Mesothelial cell of epicardium (in vitro differentiated cells): ENCODE data around the gene CFP. TPM values are rescaled to one million over a fixed set of nuclear protein-coding genes. Genes with fewer than 3 reads are reported as not detected.
"Not testable (repeated sequence)": the region's sequence is repeated elsewhere in the genome, so short reads cannot be mapped to it uniquely, and the experiment has no call there.

Experiments
- DNase-seq, 2 experiments: peaks; one replicate each; pipeline ENCODE4 v3.0.0; 2021; ENCODE audit warnings: low spot score in 2 of 2; ENCODE audit not compliant: unreplicated experiment in 2 of 2
- H3K27ac Mint-ChIP-seq: 2 replicates; pipeline ENCODE4 v1.8.0; 2021; ENCODE audit warnings: mixed read lengths
- H3K27me3 Mint-ChIP-seq: 2 replicates; pipeline ENCODE4 v1.8.0; 2021; ENCODE audit warnings: low read depth, mixed read lengths
- H3K36me3 Mint-ChIP-seq: 2 replicates; pipeline ENCODE4 v1.8.0; 2021; ENCODE audit warnings: mixed read lengths
- H3K4me1 Mint-ChIP-seq: 2 replicates; pipeline ENCODE4 v1.8.0; 2021; ENCODE audit warnings: mixed read lengths
- H3K4me3 Mint-ChIP-seq: 2 replicates; pipeline ENCODE4 v1.8.0; 2021; ENCODE audit warnings: mild to moderate bottlenecking, moderate library complexity, mixed read lengths
- H3K9me3 Mint-ChIP-seq: 2 replicates; pipeline ENCODE4 v1.8.0; 2021; ENCODE audit warnings: mixed read lengths
- total RNA-seq: library from RNA; stranded (reverse); gene quantifications from 3 replicates; pipeline ENCODE4 v1.2.1, GENCODE V29; 2021
- TF ChIP-seq, protein P1 (sequence below): fragments of 200-600 bp; sonication (generic); IDR thresholded peaks from one replicate; pipeline ENCODE4 v1.5.0; 2021; ENCODE audit warnings: antibody characterized with exemption; ENCODE audit not compliant: unreplicated experiment

CFP gene
- 0.97 to 1.2 TPM (median 0.99 TPM) in 3 replicates for total RNA-seq

DNA sequence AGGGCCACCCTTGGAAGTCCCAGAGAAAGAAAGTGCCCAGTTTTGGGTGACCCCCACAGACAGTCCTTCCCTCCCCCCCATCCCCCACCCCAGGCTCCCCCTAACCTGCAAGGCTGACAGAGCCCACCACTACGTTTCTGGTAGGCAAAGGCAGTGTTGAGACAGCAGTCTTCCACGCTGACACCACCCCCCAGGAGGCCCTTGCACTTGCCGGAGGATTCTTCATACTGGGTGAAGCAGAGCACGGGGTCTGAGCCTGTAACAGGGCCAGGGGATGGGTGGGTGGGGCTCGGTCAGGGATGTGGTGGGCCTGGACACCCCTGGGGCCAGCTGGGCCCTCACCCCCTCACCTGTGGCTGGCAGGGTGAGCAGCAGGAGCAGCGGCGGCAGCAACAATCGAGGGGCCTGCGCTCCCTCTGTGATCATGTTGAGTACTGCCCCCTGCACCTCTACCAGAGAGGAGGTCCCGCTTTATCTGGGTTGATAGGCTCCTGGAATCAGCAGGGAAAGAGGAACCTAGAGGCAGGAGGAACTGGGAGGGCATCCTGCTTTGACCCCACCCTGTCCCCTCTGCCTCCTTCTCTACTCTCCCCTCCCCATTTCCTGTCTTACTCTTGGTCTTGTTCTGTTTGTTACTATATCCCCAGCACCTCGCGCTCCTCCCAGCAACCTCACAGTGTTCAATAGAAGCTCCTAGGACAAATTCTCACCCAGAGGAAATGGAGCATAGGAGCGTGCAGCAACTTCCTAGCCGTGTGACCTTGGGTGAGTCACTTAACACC lies at the start of gene CFP:
Gene CFP, minus strand, starts transcription at position 512 of the 782 bp plus-strand sequence. Its CDS starts 86 bp downstream, at position 426.
- Mint-ChIP-seq H3K36me3 (no peaks in the 10 kb centered on the region), H3K4me1 (no peaks in the 10 kb centered on the region), H3K27ac (no peak within 1 kb of the TSS), H3K4me3 (no peak within 1 kb of the TSS), H3K27me3 (peaks cover 3% of the 10 kb centered on the region), H3K9me3 (peaks cover 10% of the 10 kb centered on the region)
- no peak for DNase-seq
- TF ChIP-seq, protein P1, sequence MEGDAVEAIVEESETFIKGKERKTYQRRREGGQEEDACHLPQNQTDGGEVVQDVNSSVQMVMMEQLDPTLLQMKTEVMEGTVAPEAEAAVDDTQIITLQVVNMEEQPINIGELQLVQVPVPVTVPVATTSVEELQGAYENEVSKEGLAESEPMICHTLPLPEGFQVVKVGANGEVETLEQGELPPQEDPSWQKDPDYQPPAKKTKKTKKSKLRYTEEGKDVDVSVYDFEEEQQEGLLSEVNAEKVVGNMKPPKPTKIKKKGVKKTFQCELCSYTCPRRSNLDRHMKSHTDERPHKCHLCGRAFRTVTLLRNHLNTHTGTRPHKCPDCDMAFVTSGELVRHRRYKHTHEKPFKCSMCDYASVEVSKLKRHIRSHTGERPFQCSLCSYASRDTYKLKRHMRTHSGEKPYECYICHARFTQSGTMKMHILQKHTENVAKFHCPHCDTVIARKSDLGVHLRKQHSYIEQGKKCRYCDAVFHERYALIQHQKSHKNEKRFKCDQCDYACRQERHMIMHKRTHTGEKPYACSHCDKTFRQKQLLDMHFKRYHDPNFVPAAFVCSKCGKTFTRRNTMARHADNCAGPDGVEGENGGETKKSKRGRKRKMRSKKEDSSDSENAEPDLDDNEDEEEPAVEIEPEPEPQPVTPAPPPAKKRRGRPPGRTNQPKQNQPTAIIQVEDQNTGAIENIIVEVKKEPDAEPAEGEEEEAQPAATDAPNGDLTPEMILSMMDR = no peak

DNA sequence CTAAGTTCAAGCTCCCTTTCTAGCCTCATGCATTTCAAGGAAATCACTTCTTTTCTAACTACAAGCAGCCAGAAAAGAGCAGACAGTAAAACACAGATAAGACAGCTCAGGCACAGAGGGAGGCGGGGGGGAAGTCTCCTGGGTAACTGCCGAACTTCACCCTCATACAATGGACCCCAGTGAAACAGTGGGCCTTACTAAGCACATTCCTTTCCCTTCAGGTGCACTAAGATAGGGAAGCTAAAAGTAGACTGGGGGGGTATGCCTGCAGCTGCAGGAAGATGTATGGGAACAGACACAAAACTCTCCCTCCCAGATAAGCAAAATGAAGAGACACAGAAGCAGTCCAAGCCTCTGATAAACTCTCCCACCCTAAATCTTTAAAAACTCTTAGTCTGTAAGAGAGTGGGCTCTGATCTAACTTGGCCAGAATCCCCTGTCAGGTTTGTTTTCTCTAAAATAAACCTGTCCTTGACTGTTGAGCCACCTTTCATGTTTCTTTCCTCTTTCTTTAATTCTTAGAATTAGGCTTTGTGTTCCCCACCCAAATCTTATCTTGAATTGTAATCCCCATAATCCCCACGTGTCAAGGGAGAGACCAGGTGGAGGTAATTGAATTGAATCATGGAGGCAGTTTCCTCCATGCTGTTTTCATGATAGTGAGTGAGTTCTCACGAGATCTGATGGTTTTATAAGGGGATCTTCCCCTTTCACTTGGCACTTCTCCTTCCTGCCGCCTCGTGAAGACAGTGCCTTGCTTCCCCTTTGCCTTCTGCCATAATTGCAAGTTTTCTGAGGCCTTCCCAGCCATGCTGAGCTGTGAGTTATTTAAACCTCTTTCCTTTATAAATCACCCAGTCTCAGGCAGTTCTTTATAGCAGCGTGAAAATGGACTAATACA lies 46.5 kb upstream of the CFP start:
- not testable (repeated sequence) for DNase-seq, H3K4me1 Mint-ChIP-seq, H3K27ac Mint-ChIP-seq, H3K4me3 Mint-ChIP-seq, H3K27me3 Mint-ChIP-seq, H3K36me3 Mint-ChIP-seq
- peaks cover 39% of the 10 kb centered on the region for H3K9me3 Mint-ChIP-seq

DNA sequence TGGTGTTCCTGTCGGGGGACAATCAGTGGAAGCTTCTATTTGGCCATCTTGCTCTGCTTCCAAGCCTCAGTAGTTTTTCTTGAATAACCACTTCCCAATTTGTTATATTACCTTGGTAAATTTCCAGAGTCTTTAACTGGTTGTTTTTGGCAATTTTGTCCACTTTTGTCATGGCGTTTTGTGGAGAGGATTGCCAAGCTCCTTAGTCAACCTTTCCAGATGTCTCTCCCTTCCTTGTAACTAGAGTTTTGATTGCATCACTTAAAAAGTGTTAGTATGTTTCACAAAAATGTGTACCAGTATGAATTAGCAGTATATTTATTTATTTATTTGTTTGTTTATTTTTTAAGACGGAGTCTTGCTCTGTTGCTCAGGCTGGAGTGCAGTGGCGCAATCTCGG lies 45.0 kb upstream of the CFP start:
- no peak overlapping the region for H3K27ac Mint-ChIP-seq
- no peaks in the 10 kb centered on the region for H3K36me3 Mint-ChIP-seq
- H3K9me3 Mint-ChIP-seq = peaks cover 42% of the 10 kb centered on the region

DNA sequence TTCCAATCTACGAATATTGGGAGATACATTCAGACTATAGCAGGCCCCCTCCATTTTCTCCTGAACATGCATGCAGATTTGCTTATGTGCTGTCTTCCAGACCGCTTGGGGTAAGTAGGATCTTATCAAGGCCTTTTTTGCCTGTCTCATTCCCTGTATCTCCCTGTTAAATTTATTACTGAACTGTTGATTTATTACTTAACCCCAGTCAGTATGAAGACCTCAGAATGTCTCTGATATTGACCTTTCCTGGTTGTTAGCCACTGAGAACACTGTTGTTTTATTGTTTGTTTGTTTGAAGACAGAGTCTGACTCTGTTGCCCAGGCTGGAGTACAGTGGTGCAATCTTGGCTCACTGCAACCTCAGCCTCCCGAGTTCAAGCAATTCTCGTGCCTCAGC lies 36.1 kb upstream of the CFP start:
- not testable (repeated sequence) for H3K27me3 Mint-ChIP-seq, H3K4me3 Mint-ChIP-seq, DNase-seq, H3K27ac Mint-ChIP-seq, H3K36me3 Mint-ChIP-seq, H3K4me1 Mint-ChIP-seq
- H3K9me3 Mint-ChIP-seq = peaks cover 11% of the 10 kb centered on the region

More for the DNA sequence above, 45.0 kb upstream of the CFP start:
- DNase-seq = no peak
- no peaks in the 10 kb centered on the region for H3K27me3 Mint-ChIP-seq
- no peaks in the 10 kb centered on the region for H3K4me1 Mint-ChIP-seq
- TF ChIP-seq, protein P1 = no peak
- no peak overlapping the region for H3K4me3 Mint-ChIP-seq

DNA sequence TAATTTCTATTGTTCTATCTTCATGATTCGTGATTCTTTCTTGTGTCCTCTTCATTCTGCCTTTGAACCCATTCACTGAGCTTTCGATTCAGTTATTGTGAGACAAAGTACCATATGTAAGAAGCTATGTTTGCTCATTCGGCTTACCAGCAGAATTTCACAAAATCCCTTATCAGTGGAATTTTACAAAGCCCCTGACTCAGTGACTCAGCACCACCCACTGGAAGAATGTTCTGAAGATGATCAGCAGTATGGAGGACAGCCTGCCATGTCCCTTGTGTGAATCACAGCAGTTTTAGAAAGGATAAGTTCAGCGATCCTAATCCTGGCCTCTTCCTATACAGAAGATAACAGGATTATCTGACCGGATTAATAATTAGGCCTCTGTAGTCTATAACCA lies 35.0 kb upstream of the CFP start:
- H3K9me3 Mint-ChIP-seq = peaks cover 5% of the 10 kb centered on the region
- H3K4me3 Mint-ChIP-seq = no peak overlapping the region
- H3K4me1 Mint-ChIP-seq = no peaks in the 10 kb centered on the region
- no peaks in the 10 kb centered on the region for H3K27me3 Mint-ChIP-seq
- DNase-seq = no peak
- TF ChIP-seq, protein P1 = no peak
- H3K36me3 Mint-ChIP-seq = no peaks in the 10 kb centered on the region
- no peak overlapping the region for H3K27ac Mint-ChIP-seq

DNA sequence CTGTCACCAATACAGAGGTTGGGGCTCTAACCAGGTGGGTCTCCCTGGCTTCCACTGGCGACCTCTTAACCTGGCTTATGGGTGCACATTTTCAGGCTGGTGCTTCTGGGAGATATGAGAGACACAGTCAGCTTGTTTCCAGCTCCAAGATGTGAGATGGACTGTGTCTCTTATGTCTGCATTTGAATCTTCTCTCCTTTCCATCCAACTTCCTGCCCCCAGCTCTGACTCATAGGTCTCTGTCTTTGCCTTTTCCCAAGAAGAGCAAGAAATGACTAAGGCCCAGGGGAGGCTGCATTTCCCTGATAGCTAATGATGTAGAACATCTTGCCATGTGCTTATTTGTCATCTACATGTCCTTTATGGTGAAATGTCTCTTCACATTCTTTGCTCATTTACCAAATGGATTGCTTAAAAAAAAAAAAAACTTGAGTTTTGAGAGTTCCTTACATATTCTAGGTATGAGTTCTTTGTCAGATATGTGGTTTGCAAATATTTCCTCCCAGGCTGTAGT lies 32.5 kb upstream of the CFP start:
- no peaks in the 10 kb centered on the region for H3K27me3 Mint-ChIP-seq
- peaks cover 3% of the 10 kb centered on the region for H3K9me3 Mint-ChIP-seq
- TF ChIP-seq, protein P1 = no peak
- no peak for DNase-seq
- no peaks in the 10 kb centered on the region for H3K4me1 Mint-ChIP-seq
- no peaks in the 10 kb centered on the region for H3K36me3 Mint-ChIP-seq
- H3K4me3 Mint-ChIP-seq = no peak overlapping the region
- H3K27ac Mint-ChIP-seq = no peak overlapping the region
